ENCODE data around the gene MMP25.

The MMP25 gene

GRCh38 chr16:3022208-3022683, 24.1 kb upstream of the MMP25 start:
- Histone ChIP-seq H3K79me2 (no peaks in the 10 kb centered on the region), H3K36me3 (ENCODE audit: control insufficient read depth, insufficient read depth, low read length) (no peaks in the 10 kb centered on the region), H2AFZ (no peak overlapping the region), H3K27me3 (ENCODE audit: control insufficient read depth, insufficient read depth, low read length) (no peaks in the 10 kb centered on the region), H3K9me3 (ENCODE audit: control insufficient read depth, low read length) (no peaks in the 10 kb centered on the region), H3K9ac (no peak overlapping the region), H3K4me2 (ENCODE audit: low read length) (peak overlapping the region; percentile 99), H3K4me3 (ENCODE audit: low read depth, low read length) (no peak overlapping the region), H3K4me1 (peaks cover 18% of the 10 kb centered on the region), H3K27ac (peak overlapping the region; percentile 97)
- TF ChIP-seq CTCF (IDR thresholded peaks at IDR 0.05), result peak; percentile 7

GRCh38 chr16:3022684-3023414, 23.5 kb upstream of the MMP25 start:
- Histone ChIP-seq H3K36me3 (ENCODE audit: control insufficient read depth, insufficient read depth, low read length) (no peaks in the 10 kb centered on the region), H3K9ac (peak overlapping the region; percentile 54), H3K4me2 (ENCODE audit: low read length) (peak overlapping the region; percentile 99), H3K4me1 (peaks cover 18% of the 10 kb centered on the region), H3K9me3 (ENCODE audit: control insufficient read depth, low read length) (no peaks in the 10 kb centered on the region), H2AFZ (peak overlapping the region; percentile 98), H3K79me2 (no peaks in the 10 kb centered on the region), H3K27me3 (ENCODE audit: control insufficient read depth, insufficient read depth, low read length) (no peaks in the 10 kb centered on the region), H3K4me3 (ENCODE audit: low read depth, low read length) (peak overlapping the region; percentile 92), H3K27ac (peak overlapping the region; percentile 97)
- TF ChIP-seq CTCF (IDR thresholded peaks at IDR 0.05), result no peak

GRCh38 chr16:3023415-3023668, 23.0 kb upstream of the MMP25 start:
- Histone ChIP-seq H3K27ac (peak overlapping the region; percentile 97), H3K9me3 (ENCODE audit: control insufficient read depth, low read length) (no peaks in the 10 kb centered on the region), H3K79me2 (no peaks in the 10 kb centered on the region), H3K9ac (peak overlapping the region; percentile 54), H3K27me3 (ENCODE audit: control insufficient read depth, insufficient read depth, low read length) (no peaks in the 10 kb centered on the region), H3K4me1 (peaks cover 15% of the 10 kb centered on the region), H2AFZ (peak overlapping the region; percentile 98), H3K4me3 (ENCODE audit: low read depth, low read length) (peak overlapping the region; percentile 92), H3K36me3 (ENCODE audit: control insufficient read depth, insufficient read depth, low read length) (no peaks in the 10 kb centered on the region), H3K4me2 (ENCODE audit: low read length) (peak overlapping the region; percentile 99)
- TF ChIP-seq CTCF (IDR thresholded peaks at IDR 0.05), result no peak

GRCh38 chr16:3023669-3024478, 22.5 kb upstream of the MMP25 start, which contains the start of the genes HCFC1R1 and THOC6:
HCFC1R1 (minus strand) TSS chr16:3023942; CDS start chr16:3023941, 1 bp downstream.
THOC6 (plus strand) TSS chr16:3024035; CDS start chr16:3024327, 292 bp downstream.
- TF ChIP-seq CTCF (IDR thresholded peaks at IDR 0.05), result no peak
- H3K4me1 ChIP-seq, result peaks cover 15% of the 10 kb centered on the region

More at GRCh38 chr16:3023669-3024478, 22.5 kb upstream of the MMP25 start, which contains the start of the genes HCFC1R1 and THOC6:
- H3K27ac ChIP-seq, result peak within 1 kb of the TSS; percentile 97
- peak within 1 kb of the TSS; percentile 54 for H3K9ac ChIP-seq
- H3K4me3 ChIP-seq (ENCODE audit: low read depth, low read length), result peak within 1 kb of the TSS; percentile 92
- no peaks in the 10 kb centered on the region for H3K27me3 ChIP-seq (ENCODE audit: control insufficient read depth, insufficient read depth, low read length)
- peak within 1 kb of the TSS; percentile 99 for H3K4me2 ChIP-seq (ENCODE audit: low read length)
- no peaks in the 10 kb centered on the region for H3K9me3 ChIP-seq (ENCODE audit: control insufficient read depth, low read length)
- H3K79me2 ChIP-seq, result no peaks in the 10 kb centered on the region
- no peaks in the 10 kb centered on the region for H3K36me3 ChIP-seq (ENCODE audit: control insufficient read depth, insufficient read depth, low read length)
- peak within 1 kb of the TSS; percentile 98 for H2AFZ ChIP-seq
